Epithelial cell of esophagus (primary cell): ENCODE results near the gene SSX1.
"Not testable (repeated sequence)": the region's sequence is repeated elsewhere in the genome, so short reads cannot be mapped to it uniquely, and the experiment has no call there.

ENCODE experiments used
- DNase-seq: peaks from one replicate; pipeline ENCODE4 v3.0.0; 2010; ENCODE audit warnings: low read depth
- H3K4me3 ChIP-seq: 2 replicates; pipeline ENCODE4 v1.5.1; 2011; ENCODE audit warnings: mild to moderate bottlenecking, low read length, control low read depth
- TF ChIP-seq, protein P1 (sequence below): IDR thresholded peaks from 2 replicates; pipeline ENCODE4 v1.5.1; 2011; ENCODE audit warnings: low read depth, mild to moderate bottlenecking, low read length, control low read depth, inconsistent platforms; ENCODE audit not compliant: insufficient read depth; ENCODE audit errors: missing control alignments

Gene SSX1, protein sequence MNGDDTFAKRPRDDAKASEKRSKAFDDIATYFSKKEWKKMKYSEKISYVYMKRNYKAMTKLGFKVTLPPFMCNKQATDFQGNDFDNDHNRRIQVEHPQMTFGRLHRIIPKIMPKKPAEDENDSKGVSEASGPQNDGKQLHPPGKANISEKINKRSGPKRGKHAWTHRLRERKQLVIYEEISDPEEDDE

DNA sequence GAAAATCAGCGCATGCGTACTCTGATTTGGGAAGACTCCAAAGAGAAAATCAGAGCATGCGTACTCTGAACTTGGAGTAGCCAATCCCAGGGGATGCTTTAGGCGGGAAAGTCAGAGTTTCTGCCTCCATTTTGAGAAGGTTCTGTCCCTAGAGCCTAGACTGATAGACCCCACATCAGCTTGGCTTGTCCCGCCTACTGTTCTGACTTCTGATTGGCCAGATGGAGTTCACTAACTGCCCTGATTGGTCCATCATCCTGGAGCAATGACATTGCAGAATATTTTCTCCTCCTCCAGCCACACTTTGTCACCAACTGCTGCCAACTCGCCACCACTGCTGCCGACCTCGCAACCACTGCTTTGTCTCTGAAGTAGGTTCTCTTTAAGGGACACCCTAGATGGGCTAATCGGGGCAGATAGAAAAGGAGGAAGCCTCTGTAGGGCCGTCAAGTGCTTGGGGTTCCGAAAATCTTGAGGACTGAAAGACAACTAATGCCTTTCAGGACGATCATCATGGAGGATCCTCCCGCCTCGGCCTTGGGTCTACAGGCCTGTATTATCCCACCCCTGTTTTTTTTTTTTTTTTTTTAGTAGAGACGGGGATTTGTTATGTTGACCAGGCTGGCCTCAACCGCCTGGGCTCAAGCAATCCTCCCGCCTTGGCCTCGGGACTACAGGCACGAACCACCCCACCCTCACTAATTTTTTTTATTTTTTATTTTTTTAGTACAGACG, at the start of gene SSX1:
Gene SSX1 (plus strand): TSS at position 331 of the 735 bp plus-strand sequence. CDS start 1,850 bp downstream, outside the sequence.
- DNase-seq, H3K4me3 ChIP-seq: not testable (repeated sequence)

DNA sequence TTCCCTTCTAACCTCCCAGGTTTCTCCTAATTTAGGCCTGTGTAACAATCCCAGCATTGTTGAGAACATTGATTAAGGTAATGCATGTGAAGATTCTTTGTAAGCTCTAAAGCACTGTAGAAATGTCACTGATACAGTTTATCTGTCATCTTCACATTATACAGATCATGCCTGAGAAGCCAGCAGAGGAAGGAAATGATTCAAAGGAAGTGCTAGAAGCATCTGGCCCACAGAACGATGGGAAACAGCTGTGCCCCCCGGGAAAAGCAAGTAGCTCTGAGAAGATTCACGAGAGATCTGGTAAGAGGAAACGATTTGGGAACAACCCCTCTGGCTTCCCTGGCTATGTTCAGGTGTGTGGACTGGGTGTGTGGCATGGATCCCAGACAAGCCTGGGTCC, 40.9 kb upstream of the SSX1 start:
- DNase-seq, H3K4me3 ChIP-seq: not testable (repeated sequence)

DNA sequence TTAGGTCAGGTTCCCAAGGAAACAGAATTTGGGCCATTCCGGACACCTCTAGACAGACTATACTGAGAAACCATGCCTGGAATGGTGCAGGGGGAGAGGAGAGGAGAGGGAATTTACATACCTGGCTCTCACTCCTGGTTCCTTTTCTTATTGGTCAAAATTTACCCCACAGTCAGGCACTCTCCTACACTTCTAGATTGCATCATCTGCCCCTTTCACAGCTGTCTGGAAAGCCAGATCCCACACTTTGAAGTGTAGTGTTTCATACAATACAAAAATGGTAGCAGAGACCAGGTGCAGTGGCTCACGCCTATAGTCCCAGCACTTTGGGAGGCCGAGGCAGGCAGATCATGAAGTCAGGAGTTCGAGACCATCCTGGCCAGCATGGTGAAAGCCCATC, 31.0 kb upstream of the SSX1 start:
- H3K4me3 ChIP-seq, DNase-seq: not testable (repeated sequence)

DNA sequence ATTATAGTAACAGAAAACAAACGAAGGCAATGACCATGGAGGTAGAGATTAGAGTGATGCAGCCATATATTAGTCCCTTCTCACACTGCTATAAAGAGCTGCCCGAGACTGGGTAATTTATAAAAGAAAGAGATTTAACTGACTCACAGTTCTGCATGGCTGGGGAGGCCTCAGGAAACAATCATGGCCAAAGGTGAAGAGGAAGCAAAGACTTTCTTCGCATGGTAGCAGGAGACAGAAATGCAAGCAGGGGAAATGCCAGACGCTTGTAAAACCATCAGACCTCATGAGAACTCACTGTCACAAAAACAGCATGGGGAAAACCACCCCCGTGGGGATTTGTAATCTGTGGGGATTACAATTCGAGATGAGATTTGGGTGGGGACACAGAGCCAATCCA, 2.2 kb upstream of the SSX1 start:
- not testable (repeated sequence) for H3K4me3 ChIP-seq, DNase-seq

DNA sequence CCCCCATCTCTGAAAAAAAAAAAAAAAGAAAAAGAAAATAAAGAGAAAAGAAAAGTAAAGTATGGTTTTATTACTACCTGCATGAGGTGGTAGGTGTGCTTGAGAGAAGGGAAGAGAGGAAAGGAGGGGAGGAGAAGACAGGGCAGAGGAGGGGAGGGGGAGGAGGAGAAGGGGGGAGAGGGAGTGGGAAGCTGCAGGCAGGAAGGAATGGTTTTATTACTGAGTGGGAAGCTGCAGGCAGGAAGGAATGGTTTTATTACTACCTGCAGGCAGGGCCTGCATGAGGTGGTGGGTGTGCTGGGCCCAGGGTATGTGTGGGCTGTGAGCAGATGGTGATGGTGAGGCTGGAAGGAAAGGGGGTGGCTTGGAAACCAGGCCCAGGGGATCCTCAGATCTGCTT, 19.2 kb downstream of the SSX1 start:
- not testable (repeated sequence) for DNase-seq, H3K4me3 ChIP-seq

DNA sequence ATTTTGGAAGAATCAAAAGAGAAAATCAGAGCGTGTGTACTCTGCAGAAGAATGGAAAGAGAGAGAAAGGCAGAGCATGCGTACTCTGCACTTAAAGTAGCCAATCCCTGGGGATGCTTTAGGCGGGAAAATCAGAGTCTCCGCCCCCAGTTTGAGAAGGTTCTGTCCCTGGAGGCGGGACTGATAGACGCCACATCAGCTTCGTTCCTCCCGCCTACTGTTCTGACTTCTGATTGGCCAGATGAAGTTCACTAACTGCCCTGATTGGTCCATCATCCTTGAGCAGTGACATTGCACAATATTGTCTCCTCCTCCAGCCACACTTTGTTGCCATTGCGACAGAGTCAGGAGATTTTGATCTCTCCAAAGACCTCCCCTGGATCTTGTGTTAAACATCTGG, 23.8 kb downstream of the SSX1 start:
- TF ChIP-seq, protein P1, sequence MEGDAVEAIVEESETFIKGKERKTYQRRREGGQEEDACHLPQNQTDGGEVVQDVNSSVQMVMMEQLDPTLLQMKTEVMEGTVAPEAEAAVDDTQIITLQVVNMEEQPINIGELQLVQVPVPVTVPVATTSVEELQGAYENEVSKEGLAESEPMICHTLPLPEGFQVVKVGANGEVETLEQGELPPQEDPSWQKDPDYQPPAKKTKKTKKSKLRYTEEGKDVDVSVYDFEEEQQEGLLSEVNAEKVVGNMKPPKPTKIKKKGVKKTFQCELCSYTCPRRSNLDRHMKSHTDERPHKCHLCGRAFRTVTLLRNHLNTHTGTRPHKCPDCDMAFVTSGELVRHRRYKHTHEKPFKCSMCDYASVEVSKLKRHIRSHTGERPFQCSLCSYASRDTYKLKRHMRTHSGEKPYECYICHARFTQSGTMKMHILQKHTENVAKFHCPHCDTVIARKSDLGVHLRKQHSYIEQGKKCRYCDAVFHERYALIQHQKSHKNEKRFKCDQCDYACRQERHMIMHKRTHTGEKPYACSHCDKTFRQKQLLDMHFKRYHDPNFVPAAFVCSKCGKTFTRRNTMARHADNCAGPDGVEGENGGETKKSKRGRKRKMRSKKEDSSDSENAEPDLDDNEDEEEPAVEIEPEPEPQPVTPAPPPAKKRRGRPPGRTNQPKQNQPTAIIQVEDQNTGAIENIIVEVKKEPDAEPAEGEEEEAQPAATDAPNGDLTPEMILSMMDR = no peak
- H3K4me3 ChIP-seq = no peak overlapping the region
- no peak for DNase-seq

DNA sequence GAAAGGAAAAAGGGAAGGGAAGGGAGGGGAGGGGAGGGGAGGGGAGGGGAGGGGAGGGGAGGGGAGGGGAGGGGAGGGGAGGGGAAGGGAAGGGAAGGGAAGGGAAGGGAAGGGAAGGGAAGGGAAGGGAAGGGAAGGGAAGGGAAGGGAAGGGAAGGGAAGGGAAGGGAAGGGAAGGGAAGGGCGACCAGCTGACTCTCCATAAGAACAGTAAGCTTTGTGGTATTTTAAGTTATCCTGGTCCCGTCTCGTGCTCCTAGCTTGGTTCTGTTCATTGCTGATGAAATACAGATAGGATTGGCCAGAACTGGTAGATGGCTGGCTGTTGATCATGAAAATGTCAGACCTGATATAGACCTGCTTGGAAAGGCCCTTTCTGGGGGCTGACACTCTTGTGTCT, 25.5 kb downstream of the SSX1 start:
- DNase-seq = not testable (repeated sequence)

DNA sequence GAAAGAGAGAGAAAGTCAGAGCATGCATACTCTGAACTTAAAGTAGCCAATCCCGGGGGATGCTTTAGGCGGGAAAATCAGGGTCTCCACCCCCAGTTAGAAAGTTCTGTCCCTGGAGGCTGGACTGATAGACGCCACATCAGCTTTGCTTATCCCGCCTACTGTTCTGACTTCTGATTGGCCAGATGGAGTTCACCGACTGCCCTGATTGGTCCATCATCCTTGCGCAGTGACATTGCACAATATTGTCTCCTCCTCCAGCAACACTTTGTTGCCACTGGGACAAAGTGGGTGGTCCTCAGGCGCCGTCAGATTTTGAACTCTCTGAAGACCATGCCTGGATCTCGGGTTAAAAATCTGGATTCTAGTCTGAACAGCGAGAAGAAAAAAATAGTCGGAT, 51.0 kb downstream of the SSX1 start:
- H3K4me3 ChIP-seq = no peak overlapping the region
- TF ChIP-seq, protein P1 = no peak
- DNase-seq = no peak

More for the DNA sequence above, 25.5 kb downstream of the SSX1 start:
- H3K4me3 ChIP-seq = not testable (repeated sequence)

DNA sequence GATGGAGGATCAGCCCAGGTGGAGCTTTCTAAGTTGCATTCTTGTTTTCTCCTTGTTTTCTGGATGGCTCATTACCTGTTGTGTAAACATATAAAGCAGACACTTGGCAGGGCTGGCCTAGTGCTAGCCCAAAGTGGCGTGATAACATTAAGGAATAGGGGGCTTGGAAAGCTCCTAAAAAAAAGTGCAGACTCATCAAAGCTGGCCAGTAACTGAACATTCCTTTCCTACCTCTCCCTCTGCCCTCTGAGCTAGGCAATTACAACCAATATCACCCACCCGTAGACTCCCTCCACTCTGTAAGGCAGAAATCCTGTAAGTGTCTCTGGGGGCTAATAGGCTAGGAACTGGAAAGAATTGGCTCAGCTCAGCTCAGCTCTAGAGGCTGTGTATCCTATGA, 58.8 kb downstream of the SSX1 start:
- H3K4me3 ChIP-seq, DNase-seq: not testable (repeated sequence)
